Endothelial cell of umbilical vein (primary cell): ENCODE results near the gene CALY. TPM values are rescaled to one million over a fixed set of nuclear protein-coding genes. Genes with fewer than 3 reads are reported as not detected.
"Not testable (repeated sequence)": the region's sequence is repeated elsewhere in the genome, so short reads cannot be mapped to it uniquely, and the experiment has no call there.

Experiments used
- BruUV-seq: library from RNA; stranded (reverse); fragments of 400-500 nt; replicated peaks from 2 replicates; lab custom pipeline; 2021; lab: Mats Ljungman, UMichigan
- CTCF ChIA-PET: fragments of 300-600, 350-600 bp; sonication (Branson Sonifier 250); formaldehyde crosslinking; loops from one replicate; lab custom pipeline; 2021; ENCODE audit warnings: antibody characterized with exemption, inconsistent platforms; lab: Charles Lee
- POLR2A ChIA-PET: fragments of 300-600, 350-600 bp; sonication (Branson Sonifier 250); formaldehyde crosslinking; loops from one replicate; lab custom pipeline; 2021; ENCODE audit warnings: antibody characterized with exemption, inconsistent platforms; lab: Charles Lee
- DNase-seq: peaks from one replicate; pipeline ENCODE4 v3.0.0-alpha.2; 2011; ENCODE audit warnings: low read depth, low spot score
- FAIRE-seq: peaks from 2 replicates; lab custom pipeline; 2011; peaks lifted over from hg19 to GRCh38; lab: Jason Lieb, UNC
- H2AFZ ChIP-seq: 2 replicates; pipeline ENCODE4 v1.6.0; 2012; ENCODE audit warnings: low read depth, low read length, control low read depth, inconsistent platforms
- H3K27ac ChIP-seq: 2 replicates; pipeline ENCODE4 v1.5.1; 2011; ENCODE audit warnings: low read depth, mild to moderate bottlenecking, control low read depth, low read length, moderate library complexity; ENCODE audit not compliant: insufficient read depth
- H3K27me3 ChIP-seq, 2 experiments: 2 replicates each; pipeline versions ENCODE4 v1.6.0 to v1.6.1; 2011; ENCODE audit warnings: low read length in 2 of 2, mixed read lengths in 1 of 2; ENCODE audit not compliant: control insufficient read depth in 2 of 2, insufficient read depth in 2 of 2
- H3K36me3 ChIP-seq, 2 experiments: 2 replicates in 1 of 2; 3 replicates in 1 of 2; pipeline ENCODE4 v1.5.1; 2011; ENCODE audit warnings: low read length in 2 of 2, mild to moderate bottlenecking in 1 of 2, moderate library complexity in 1 of 2; ENCODE audit not compliant: control insufficient read depth in 2 of 2, insufficient read depth in 2 of 2; ENCODE audit errors: extremely low read depth in 1 of 2
- H3K4me1 ChIP-seq: 3 replicates; pipeline ENCODE4 v1.5.1; 2011; ENCODE audit warnings: mild to moderate bottlenecking, low read length; ENCODE audit not compliant: control insufficient read depth, insufficient read depth; ENCODE audit errors: extremely low read depth
- H3K4me2 ChIP-seq: 2 replicates; pipeline ENCODE4 v1.6.1; 2011; ENCODE audit warnings: low read length, control low read depth, mixed read lengths; ENCODE audit not compliant: insufficient read depth
- H3K4me3 ChIP-seq, 3 experiments: fragments of 200-600 bp in 1 of 3; sonication (generic), shearing (Covaris generic) in 1 of 3; replicated peaks in 1 of 3; 2 replicates each; pipeline ENCODE4 v1.5.1; 2011 to 2016; ENCODE audit warnings: control low read depth in 3 of 3, low read length in 3 of 3, mild to moderate bottlenecking in 2 of 3, inconsistent platforms in 1 of 3, low read depth in 1 of 3, moderate library complexity in 1 of 3; ENCODE audit not compliant: insufficient read depth in 1 of 3
- H3K79me2 ChIP-seq: 2 replicates; pipeline ENCODE4 v1.6.0; 2012; ENCODE audit warnings: low read length, inconsistent platforms; ENCODE audit not compliant: control insufficient read depth, insufficient read depth
- H3K9ac ChIP-seq: replicated peaks from 2 replicates; pipeline ENCODE3; 2011; ENCODE audit warnings: low read length, control low read depth; ENCODE audit not compliant: insufficient read depth; ENCODE audit errors: extremely low read depth
- H3K9me1 ChIP-seq: replicated peaks from 3 replicates; pipeline ENCODE4 v1.6.0; 2011; ENCODE audit warnings: mild to moderate bottlenecking, low read length; ENCODE audit not compliant: control insufficient read depth, insufficient read depth; ENCODE audit errors: extremely low read depth
- H3K9me3 ChIP-seq: replicated peaks from 2 replicates; pipeline ENCODE4 v1.5.1; 2012; ENCODE audit warnings: low read length, inconsistent platforms; ENCODE audit not compliant: control insufficient read depth, insufficient read depth
- H4K20me1 ChIP-seq: replicated peaks from 2 replicates; pipeline ENCODE3; 2011; ENCODE audit warnings: mild to moderate bottlenecking, low read length; ENCODE audit not compliant: control insufficient read depth, insufficient read depth; ENCODE audit errors: extremely low read depth
- CTCF ChIP-seq, 2 donors: IDR thresholded peaks; 1 replicate in 1 of 2; 2 replicates in 1 of 2; pipeline ENCODE4 v1.5.1; 2011; ENCODE audit warnings: low read length in 2 of 2, mild to moderate bottlenecking in 2 of 2, moderate library complexity in 2 of 2, control low read depth in 1 of 2, inconsistent platforms in 1 of 2, low read depth in 1 of 2; ENCODE audit not compliant: insufficient read depth in 1 of 2; ENCODE audit errors: extremely low read depth in 1 of 2
- EZH2 ChIP-seq: IDR thresholded peaks from 2 replicates; pipeline ENCODE4 v1.6.1; 2012; ENCODE audit warnings: borderline replicate concordance, low read depth, mild to moderate bottlenecking, moderate library complexity, low read length, inconsistent platforms; ENCODE audit not compliant: severe bottlenecking
- FOS ChIP-seq: IDR thresholded peaks from 2 replicates; pipeline ENCODE4 v1.6.1; 2011; ENCODE audit warnings: mild to moderate bottlenecking, low read length, moderate library complexity, borderline replicate concordance; ENCODE audit not compliant: insufficient read depth
- JUN ChIP-seq: IDR thresholded peaks from 2 replicates; pipeline ENCODE4 v1.6.1; 2011; ENCODE audit warnings: borderline replicate concordance, low read depth; ENCODE audit not compliant: insufficient read length, insufficient read depth
- MAX ChIP-seq: IDR thresholded peaks from 2 replicates; pipeline ENCODE4 v1.6.1; 2011; ENCODE audit not compliant: insufficient read depth, insufficient read length
- POLR2A ChIP-seq: IDR thresholded peaks from 2 replicates; pipeline ENCODE4 v1.6.1; 2012; ENCODE audit warnings: low read depth, mild to moderate bottlenecking, control low read depth, low read length
- POLR2AphosphoS5 ChIP-seq: IDR thresholded peaks from 2 replicates; pipeline ENCODE4 v1.6.1; 2012; ENCODE audit warnings: low read depth, mild to moderate bottlenecking, control low read depth, low read length, moderate library complexity; ENCODE audit not compliant: insufficient read depth
- dilution Hi-C: fragments of 300-500 bp; cut with MboI; formaldehyde crosslinking; loops from one replicate; pipeline ENCODE4 v1.15.0; 2019; ENCODE audit warnings: low sequenced_read_pairs; ENCODE audit not compliant: extremely low pct_ligation_motif_present
- intact Hi-C: fragments of 100-400 bp; cut with micrococcal nuclease; formaldehyde crosslinking; loops from one replicate; pipeline ENCODE4 v1.10.0; 2022
- polyA plus RNA-seq, 4 experiments: library from polyadenylated mRNA; depleted of rRNA in 3 of 4; stranded (reverse) in 3 of 4; unstranded in 1 of 4; fragments of >200 nt; gene quantifications; 2 replicates each; pipeline versions ENCODE4 v1.2.1 to v1.2.3, GENCODE V29; 2011 to 2012; ENCODE audit warnings: missing spikeins in 1 of 4
- total RNA-seq: library from RNA; stranded (reverse); gene quantifications from 2 replicates; pipeline ENCODE4 v1.2.3, GENCODE V29; 2021

Gene CALY
- total and polyA plus RNA-seq, 2 donors (not counting 3 experiments of a cell fraction or from before 2014, with no cell fraction given): not detected

DNA sequence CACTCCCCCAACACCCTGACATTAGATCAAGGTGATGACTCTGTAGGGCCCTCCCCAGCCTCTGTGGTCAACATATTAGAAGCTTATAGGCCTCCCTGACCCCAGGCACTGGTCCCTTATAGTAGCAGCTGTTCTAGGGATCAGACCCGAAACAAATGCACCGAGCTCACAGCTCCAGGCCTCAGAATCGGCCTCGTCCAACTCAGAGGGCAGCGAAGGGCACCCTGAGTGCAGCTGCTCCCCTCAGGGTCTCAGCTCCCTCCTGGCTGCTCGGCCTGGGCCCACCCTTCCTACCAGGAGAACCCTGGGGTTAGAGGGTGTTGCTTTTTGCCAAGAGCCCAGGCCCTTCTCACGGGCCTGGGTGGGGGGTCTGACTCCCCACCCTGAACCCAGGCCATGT lies 31.5 kb upstream of the CALY start:
- intact Hi-C loops: no loop called here
- H3K9ac ChIP-seq: no peak overlapping the region
- H3K4me2 ChIP-seq: no peak overlapping the region
- dilution Hi-C loops: no loop called here
- ChIA-PET CTCF (no interaction called here), POLR2A (no interaction called here)
- H3K79me2 ChIP-seq: peaks cover 2% of the 10 kb centered on the region
- no peak for TF ChIP-seq POLR2AphosphoS5
- no peak for TF ChIP-seq FOS
- no peak for TF ChIP-seq MAX
- no peak for TF ChIP-seq EZH2
- TF ChIP-seq CTCF (IDR thresholded peaks at IDR 0.05; ENCODE audit: extremely low read depth in 1 of 2, insufficient read depth in 1 of 2, low read depth in 1 of 2, low read length in 2 of 2): no peak
- TF ChIP-seq POLR2A: no peak
- no peak for TF ChIP-seq JUN
- DNase-seq (no peak), FAIRE-seq (no peak)
- peaks cover 2 to 43% of the 10 kb centered on the region in 2 experiments for H3K36me3 ChIP-seq
- H4K20me1 ChIP-seq: no peaks in the 10 kb centered on the region
- no peak overlapping the region for H3K27ac ChIP-seq
- H3K4me3 ChIP-seq: no peak overlapping the region
- no peaks in the 10 kb centered on the region for H3K27me3 ChIP-seq
- BruUV-seq: no TSS peak
- no peaks in the 10 kb centered on the region for H3K4me1 ChIP-seq
- no peaks in the 10 kb centered on the region for H3K9me1 ChIP-seq
- H2AFZ ChIP-seq: no peak overlapping the region
- H3K9me3 ChIP-seq: no peaks in the 10 kb centered on the region

DNA sequence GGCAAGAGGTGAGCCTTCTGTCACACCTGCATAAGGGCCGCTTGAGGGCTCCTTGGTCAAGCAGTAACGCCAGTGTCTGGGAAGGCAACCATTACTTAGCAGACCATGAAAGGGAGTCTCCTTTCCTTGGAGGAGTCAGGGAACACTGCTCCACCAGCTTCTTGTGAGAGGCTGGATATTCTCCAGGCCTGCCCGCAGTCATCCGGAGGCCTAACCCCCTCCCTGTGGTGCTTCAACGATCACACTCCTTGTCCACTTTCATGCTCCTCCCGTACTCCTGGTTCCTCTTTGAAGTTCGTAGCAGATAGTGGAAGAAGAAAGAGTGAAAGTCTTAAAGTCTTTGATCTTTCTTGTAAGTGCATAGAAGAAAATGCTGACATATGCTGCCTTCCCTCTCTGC lies 30.8 kb upstream of the CALY start:
- H3K4me1 ChIP-seq, dilution Hi-C loops, H3K9ac ChIP-seq, H3K9me3 ChIP-seq, H3K79me2 ChIP-seq, DNase-seq, POLR2A ChIA-PET, FAIRE-seq, H3K9me1 ChIP-seq, H3K27ac ChIP-seq, BruUV-seq, H3K4me2 ChIP-seq, intact Hi-C loops, H2AFZ ChIP-seq, H3K27me3 ChIP-seq, H4K20me1 ChIP-seq, CTCF ChIA-PET, H3K4me3 ChIP-seq: not testable (repeated sequence)
- peaks cover 2 to 47% of the 10 kb centered on the region in 2 experiments for H3K36me3 ChIP-seq
